GM23338 (cell line): ENCODE data around the gene ERC2. TPM values are rescaled to one million over a fixed set of nuclear protein-coding genes. Genes with fewer than 3 reads are reported as not detected.

Source experiments
- ATAC-seq: fragments of 200-7000 bp; cut with Tn5 transposase; 3 replicates; pipeline ENCODE4 v1.9.1; 2020
- DNase-seq: peaks from one replicate; pipeline ENCODE4 v3.0.0-alpha.2; 2015; ENCODE audit warnings: low spot score
- H2AFZ ChIP-seq: fragments of 200-600 bp; sonication (generic); 2 replicates; pipeline ENCODE4 v1.8.0; 2016; ENCODE audit warnings: antibody characterized with exemption, mild to moderate bottlenecking, moderate library complexity
- H3F3A ChIP-seq: fragments of 200-600 bp; sonication (generic); replicated peaks from 2 replicates; pipeline ENCODE4 v1.8.0; 2017; ENCODE audit warnings: antibody characterized with exemption, mixed run types, low read depth
- H3K27ac ChIP-seq: fragments of 200-600 bp; sonication (generic); 2 replicates; pipeline ENCODE4 v1.6.1; 2016; ENCODE audit warnings: low read depth
- H3K27me3 ChIP-seq: fragments of 200-600 bp; sonication (generic); 2 replicates; pipeline ENCODE4 v1.8.0; 2016; ENCODE audit warnings: mild to moderate bottlenecking, mixed run types, moderate library complexity; ENCODE audit not compliant: insufficient read depth
- H3K36me3 ChIP-seq: fragments of 200-600 bp; sonication (generic); 2 replicates; pipeline ENCODE4 v1.8.0; 2016; ENCODE audit warnings: mild to moderate bottlenecking; ENCODE audit not compliant: insufficient read depth
- H3K4me1 ChIP-seq: fragments of 200-600 bp; sonication (generic); 2 replicates; pipeline ENCODE4 v1.8.0; 2016; ENCODE audit warnings: mild to moderate bottlenecking, moderate library complexity; ENCODE audit not compliant: insufficient read depth
- H3K4me2 ChIP-seq: fragments of 200-600 bp; sonication (generic); 2 replicates; pipeline ENCODE4 v1.7.1; 2017; ENCODE audit warnings: mixed run types
- H3K4me3 ChIP-seq: fragments of 200-600 bp; sonication (generic); 2 replicates; pipeline ENCODE4 v1.6.1; 2016; ENCODE audit warnings: mixed run types
- H3K79me2 ChIP-seq: fragments of 200-600 bp; sonication (generic); replicated peaks from 2 replicates; pipeline ENCODE4 v1.8.0; 2017; ENCODE audit warnings: mild to moderate bottlenecking; ENCODE audit not compliant: insufficient read depth
- H3K9me2 ChIP-seq: fragments of 200-600 bp; sonication (generic); 2 replicates; pipeline ENCODE4 v1.8.0; 2017; ENCODE audit not compliant: insufficient read depth
- H4K20me1 ChIP-seq: fragments of 200-600 bp; sonication (generic); replicated peaks from 2 replicates; pipeline ENCODE4 v1.8.0; 2017; ENCODE audit warnings: mild to moderate bottlenecking; ENCODE audit not compliant: insufficient read depth
- H3K27ac Mint-ChIP-seq: 2 replicates; pipeline ENCODE4 v1.8.0; 2020; ENCODE audit warnings: inconsistent platforms, mild to moderate bottlenecking, moderate library complexity, mixed read lengths
- H3K27me3 Mint-ChIP-seq: 3 replicates; pipeline ENCODE4 v1.8.0; 2022; ENCODE audit warnings: low read depth, mild to moderate bottlenecking, moderate library complexity, mixed read lengths, inconsistent platforms; ENCODE audit not compliant: insufficient read depth, poor library complexity
- H3K36me3 Mint-ChIP-seq: 3 replicates; pipeline ENCODE4 v1.8.0; 2021; ENCODE audit warnings: low read depth, mild to moderate bottlenecking, inconsistent platforms, moderate library complexity, mixed read lengths
- H3K4me1 Mint-ChIP-seq: 3 replicates; pipeline ENCODE4 v1.8.0; 2020; ENCODE audit warnings: mild to moderate bottlenecking, inconsistent platforms, mixed read lengths
- H3K4me3 Mint-ChIP-seq: 3 replicates; pipeline ENCODE4 v1.8.0; 2021; ENCODE audit warnings: moderate library complexity, mild to moderate bottlenecking, inconsistent platforms, mixed read lengths
- H3K9me3 Mint-ChIP-seq: 3 replicates; pipeline ENCODE4 v1.8.0; 2020; ENCODE audit warnings: moderate library complexity, mild to moderate bottlenecking, inconsistent platforms, mixed read lengths
- CREB1 ChIP-seq: fragments of 250-450 bp; sonication (Bioruptor Pico); IDR thresholded peaks from 2 replicates; pipeline ENCODE4 v1.5.0; 2020; ENCODE audit warnings: low read depth, mild to moderate bottlenecking, moderate library complexity
- CTCF ChIP-seq, 2 experiments: fragments of 200-600 bp in 1 of 2; sonication (generic) in 1 of 2; conservative IDR thresholded peaks; 2 replicates each; pipeline versions ENCODE4 v1.5.1 to v1.6.1; 2016 to 2017; ENCODE audit warnings: antibody characterized with exemption in 2 of 2, low read depth in 2 of 2, mild to moderate bottlenecking in 2 of 2, moderate library complexity in 1 of 2
- ETS1 ChIP-seq: IDR thresholded peaks from 2 replicates; pipeline ENCODE4 v1.6.1; 2016; ENCODE audit warnings: antibody characterized with exemption
- EZH2 ChIP-seq: fragments of 200-600 bp; sonication (generic); IDR thresholded peaks from one replicate; pipeline ENCODE4 v1.8.0; 2017; ENCODE audit warnings: antibody characterized with exemption, mild to moderate bottlenecking, low read depth; ENCODE audit not compliant: unreplicated experiment
- EZH2phosphoT487 ChIP-seq: fragments of 200-600 bp; sonication (generic); IDR thresholded peaks from one replicate; pipeline ENCODE4 v1.8.1; 2018; ENCODE audit warnings: antibody characterized with exemption; ENCODE audit not compliant: unreplicated experiment
- JUNB ChIP-seq: IDR thresholded peaks from one replicate; pipeline ENCODE4 v1.6.1; 2016; ENCODE audit warnings: antibody characterized with exemption; ENCODE audit not compliant: unreplicated experiment
- NANOG ChIP-seq: IDR thresholded peaks from 2 replicates; pipeline ENCODE4 v1.6.1; 2016; ENCODE audit warnings: antibody characterized with exemption, borderline replicate concordance
- POLR2AphosphoS5 ChIP-seq: IDR thresholded peaks from 2 replicates; pipeline ENCODE4 v1.6.1; 2016; ENCODE audit warnings: antibody characterized with exemption, low read depth
- REST ChIP-seq: IDR thresholded peaks from one replicate; pipeline ENCODE4 v1.6.1; 2018; ENCODE audit warnings: antibody characterized with exemption; ENCODE audit not compliant: unreplicated experiment
- STAT1 ChIP-seq: IDR thresholded peaks from one replicate; pipeline ENCODE4 v1.6.1; 2016; ENCODE audit warnings: antibody characterized with exemption; ENCODE audit not compliant: unreplicated experiment
- ZNF114 ChIP-seq: fragments of 250-450 bp; sonication (Bioruptor Pico); IDR thresholded peaks from 2 replicates; pipeline ENCODE4 v1.5.0; 2020; ENCODE audit warnings: mild to moderate bottlenecking, moderate library complexity
- ZNF331 ChIP-seq: fragments of 250-450 bp; sonication (Bioruptor Pico); IDR thresholded peaks from 2 replicates; pipeline ENCODE4 v1.5.0; 2020; ENCODE audit warnings: low read depth, mild to moderate bottlenecking, moderate library complexity
- ZNF462 ChIP-seq: fragments of 250-450 bp; sonication (Bioruptor Pico); IDR thresholded peaks from 2 replicates; pipeline ENCODE4 v1.5.0; 2020; ENCODE audit warnings: mild to moderate bottlenecking, moderate library complexity
- polyA plus RNA-seq: library from polyadenylated mRNA; unstranded; fragments of >200 nt; fragmentation: Nextera tagmentation; extraction: Ambion mirVana; gene quantifications from 2 replicates; pipeline ENCODE4 v1.2.1, GENCODE V29; 2016
- total RNA-seq: library from RNA; depleted of rRNA; stranded (reverse); fragments of >200 nt; shearing (Covaris generic); gene quantifications from 2 replicates; pipeline ENCODE4 v1.2.3, GENCODE V29; 2014

The ERC2 gene
- total and polyA plus RNA-seq, 2 experiments from 2014 or later, result 11.8 to 13.7 TPM

GRCh38 chr3:55942868-55943267, 525.4 kb downstream of the ERC2 start:
- Mint-ChIP-seq H3K9me3 (no peaks in the 10 kb centered on the region), H3K4me1 (no peaks in the 10 kb centered on the region), H3K36me3 (no peaks in the 10 kb centered on the region), H3K27me3 (no peaks in the 10 kb centered on the region), H3K27ac (no peak overlapping the region), H3K4me3 (no peak overlapping the region)
- H3K9me2 ChIP-seq, result no peaks in the 10 kb centered on the region
- H3K27ac ChIP-seq, result no peak overlapping the region
- no peaks in the 10 kb centered on the region for H3F3A ChIP-seq
- H3K36me3 ChIP-seq, result no peaks in the 10 kb centered on the region
- H3K4me3 ChIP-seq, result no peak overlapping the region
- no peak for ATAC-seq
- no peaks in the 10 kb centered on the region for H3K79me2 ChIP-seq
- no peak overlapping the region for H2AFZ ChIP-seq
- no peak for TF ChIP-seq NANOG
- no peak for TF ChIP-seq EZH2phosphoT487
- no peak for TF ChIP-seq CREB1 (CRISPR knock-in tag)
- TF ChIP-seq JUNB, result no peak
- no peak for TF ChIP-seq POLR2AphosphoS5
- no peak for TF ChIP-seq ZNF331 (CRISPR knock-in tag)
- TF ChIP-seq ETS1, result no peak
- TF ChIP-seq ZNF114 (CRISPR knock-in tag), result no peak
- no peak for TF ChIP-seq EZH2
- TF ChIP-seq STAT1, result no peak
- TF ChIP-seq CTCF (conservative IDR thresholded peaks at IDR 0.05; ENCODE audit: low read depth in 2 of 2), result no peak
- TF ChIP-seq ZNF462 (CRISPR knock-in tag), result no peak
- TF ChIP-seq REST, result no peak
- no peak overlapping the region for H3K4me2 ChIP-seq
- H3K27me3 ChIP-seq, result no peaks in the 10 kb centered on the region
- H4K20me1 ChIP-seq, result no peaks in the 10 kb centered on the region; the same call in 1 of the 2 replicates
- H3K4me1 ChIP-seq, result no peaks in the 10 kb centered on the region
- no peak for DNase-seq
